Panc1 (cell line): ENCODE measurements around the gene CNOT1.

Source experiments
- POLR2AphosphoS5 ChIP-seq: IDR thresholded peaks from 2 replicates; pipeline ENCODE4 v1.6.1; 2012; ENCODE audit warnings: mild to moderate bottlenecking, low read depth, low read length, moderate library complexity
- SIN3A ChIP-seq: IDR thresholded peaks from 2 replicates; pipeline ENCODE4 v1.6.1; 2012; ENCODE audit warnings: low read depth, mild to moderate bottlenecking, low read length, moderate library complexity, borderline replicate concordance; ENCODE audit not compliant: insufficient read depth
- TCF7L2 ChIP-seq: IDR thresholded peaks from 2 replicates; pipeline ENCODE4 v1.6.1; 2011; ENCODE audit warnings: mild to moderate bottlenecking, low read depth, low read length, inconsistent platforms
- TF ChIP-seq, protein P1 (sequence below), 2 experiments: IDR thresholded peaks; 2 replicates each; pipeline ENCODE4 v1.6.1; 2011 to 2012; ENCODE audit warnings: low read depth in 2 of 2, control low read depth in 1 of 2, low read length in 1 of 2, mild to moderate bottlenecking in 1 of 2, moderate library complexity in 1 of 2; ENCODE audit not compliant: insufficient read depth in 1 of 2
- TF ChIP-seq, protein P2 (sequence below): fragments of 450-650 bp; IDR thresholded peaks from 2 replicates; pipeline ENCODE4 v1.5.1; 2017; ENCODE audit warnings: mild to moderate bottlenecking

DNA sequence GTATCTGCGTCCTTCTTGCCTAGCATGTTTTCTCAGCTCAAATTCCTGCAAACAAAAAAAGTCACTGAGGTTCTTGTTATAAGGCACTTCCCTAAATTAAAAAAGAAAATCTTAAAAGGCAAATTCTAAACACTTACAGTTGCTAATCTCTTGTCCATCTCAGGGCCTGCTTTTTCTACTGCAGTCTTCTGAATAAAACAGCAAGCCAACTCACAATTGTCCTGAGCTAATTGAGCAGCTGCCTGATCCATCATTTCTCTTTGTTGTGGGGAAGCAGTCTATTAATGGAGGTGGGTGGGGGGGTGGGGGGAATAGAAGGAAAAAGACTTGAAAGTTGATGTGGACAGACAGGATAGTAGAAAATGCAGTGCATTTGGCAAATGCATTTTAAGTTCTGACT lies 87.3 kb downstream of the CNOT1 start:
- TF ChIP-seq POLR2AphosphoS5 (no peak), SIN3A (no peak), TCF7L2 (no peak)
- TF ChIP-seq, protein P1, sequence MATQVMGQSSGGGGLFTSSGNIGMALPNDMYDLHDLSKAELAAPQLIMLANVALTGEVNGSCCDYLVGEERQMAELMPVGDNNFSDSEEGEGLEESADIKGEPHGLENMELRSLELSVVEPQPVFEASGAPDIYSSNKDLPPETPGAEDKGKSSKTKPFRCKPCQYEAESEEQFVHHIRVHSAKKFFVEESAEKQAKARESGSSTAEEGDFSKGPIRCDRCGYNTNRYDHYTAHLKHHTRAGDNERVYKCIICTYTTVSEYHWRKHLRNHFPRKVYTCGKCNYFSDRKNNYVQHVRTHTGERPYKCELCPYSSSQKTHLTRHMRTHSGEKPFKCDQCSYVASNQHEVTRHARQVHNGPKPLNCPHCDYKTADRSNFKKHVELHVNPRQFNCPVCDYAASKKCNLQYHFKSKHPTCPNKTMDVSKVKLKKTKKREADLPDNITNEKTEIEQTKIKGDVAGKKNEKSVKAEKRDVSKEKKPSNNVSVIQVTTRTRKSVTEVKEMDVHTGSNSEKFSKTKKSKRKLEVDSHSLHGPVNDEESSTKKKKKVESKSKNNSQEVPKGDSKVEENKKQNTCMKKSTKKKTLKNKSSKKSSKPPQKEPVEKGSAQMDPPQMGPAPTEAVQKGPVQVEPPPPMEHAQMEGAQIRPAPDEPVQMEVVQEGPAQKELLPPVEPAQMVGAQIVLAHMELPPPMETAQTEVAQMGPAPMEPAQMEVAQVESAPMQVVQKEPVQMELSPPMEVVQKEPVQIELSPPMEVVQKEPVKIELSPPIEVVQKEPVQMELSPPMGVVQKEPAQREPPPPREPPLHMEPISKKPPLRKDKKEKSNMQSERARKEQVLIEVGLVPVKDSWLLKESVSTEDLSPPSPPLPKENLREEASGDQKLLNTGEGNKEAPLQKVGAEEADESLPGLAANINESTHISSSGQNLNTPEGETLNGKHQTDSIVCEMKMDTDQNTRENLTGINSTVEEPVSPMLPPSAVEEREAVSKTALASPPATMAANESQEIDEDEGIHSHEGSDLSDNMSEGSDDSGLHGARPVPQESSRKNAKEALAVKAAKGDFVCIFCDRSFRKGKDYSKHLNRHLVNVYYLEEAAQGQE (IDR thresholded peaks at IDR 0.05; ENCODE audit: insufficient read depth in 1 of 2, low read depth in 2 of 2, low read length in 1 of 2), result no peak
- TF ChIP-seq, protein P2, sequence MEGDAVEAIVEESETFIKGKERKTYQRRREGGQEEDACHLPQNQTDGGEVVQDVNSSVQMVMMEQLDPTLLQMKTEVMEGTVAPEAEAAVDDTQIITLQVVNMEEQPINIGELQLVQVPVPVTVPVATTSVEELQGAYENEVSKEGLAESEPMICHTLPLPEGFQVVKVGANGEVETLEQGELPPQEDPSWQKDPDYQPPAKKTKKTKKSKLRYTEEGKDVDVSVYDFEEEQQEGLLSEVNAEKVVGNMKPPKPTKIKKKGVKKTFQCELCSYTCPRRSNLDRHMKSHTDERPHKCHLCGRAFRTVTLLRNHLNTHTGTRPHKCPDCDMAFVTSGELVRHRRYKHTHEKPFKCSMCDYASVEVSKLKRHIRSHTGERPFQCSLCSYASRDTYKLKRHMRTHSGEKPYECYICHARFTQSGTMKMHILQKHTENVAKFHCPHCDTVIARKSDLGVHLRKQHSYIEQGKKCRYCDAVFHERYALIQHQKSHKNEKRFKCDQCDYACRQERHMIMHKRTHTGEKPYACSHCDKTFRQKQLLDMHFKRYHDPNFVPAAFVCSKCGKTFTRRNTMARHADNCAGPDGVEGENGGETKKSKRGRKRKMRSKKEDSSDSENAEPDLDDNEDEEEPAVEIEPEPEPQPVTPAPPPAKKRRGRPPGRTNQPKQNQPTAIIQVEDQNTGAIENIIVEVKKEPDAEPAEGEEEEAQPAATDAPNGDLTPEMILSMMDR, result no peak
